Activated naive CD4-positive, alpha-beta T cell treated with anti-CD3 and anti-CD28 coated beads, Interleukin-2, amount 50 U/mL, for 72 hours (primary cell): ENCODE measurements around the gene BBS4. TPM values are rescaled to one million over a fixed set of nuclear protein-coding genes. Genes with fewer than 3 reads are reported as not detected.
A peak's percentile ranks its signal among the peaks of the same experiment; 100 is the strongest.
"Not testable (repeated sequence)": the region's sequence is repeated elsewhere in the genome, so short reads cannot be mapped to it uniquely, and the experiment has no call there.

Experiments
- ATAC-seq, 2 donors: fragments of 150-1000 bp; cut with Tn5 transposase; 2 replicates each; pipeline ENCODE4 v1.10.0; 2021; ENCODE audit warnings: mild to moderate bottlenecking in 2 of 2, moderate library complexity in 2 of 2
- DNase-seq, 2 donors: peaks; one replicate each; pipeline ENCODE4 v3.0.0; 2021 to 2022; ENCODE audit warnings: low spot score in 2 of 2
- H3K27ac Mint-ChIP-seq, 2 donors: one replicate each; pipeline ENCODE4 v1.8.0; 2022; ENCODE audit warnings: mild to moderate bottlenecking in 2 of 2, mixed read lengths in 2 of 2
- H3K36me3 Mint-ChIP-seq, 2 donors: one replicate each; pipeline ENCODE4 v1.8.0; 2022; ENCODE audit warnings: mixed read lengths in 2 of 2
- H3K9me3 Mint-ChIP-seq, 2 donors: one replicate each; pipeline ENCODE4 v1.8.0; 2022; ENCODE audit warnings: mixed read lengths in 2 of 2
- total RNA-seq, 2 donors: library from RNA; stranded (reverse); gene quantifications; one replicate each; pipeline ENCODE4 v1.2.3, GENCODE V29; 2022

The BBS4 gene
- total RNA-seq: 10 to 100 TPM; 13.9 to 27.6 TPM

GRCh38 chr15:72685925-72686794, at the start of gene BBS4, which contains the start of gene HIGD2B:
Gene BBS4 (plus strand): TSS chr15:72686207. CDS start chr15:72686228, 21 bp downstream.
Gene HIGD2B (minus strand): TSS chr15:72686182. CDS start chr15:72676374, 9,808 bp downstream.
- peaks cover 8 to 14% of the 10 kb centered on the region in 2 donors for H3K36me3 Mint-ChIP-seq
- H3K27ac Mint-ChIP-seq: peak within 1 kb of the TSS; percentile 94 to 97
- peak; percentile 85 to 89 for DNase-seq
- ATAC-seq: peak; percentile 98 to 99
- H3K9me3 Mint-ChIP-seq: no peaks in the 10 kb centered on the region

- DNase-seq: peak; percentile 73 to 84
- ATAC-seq: peak; percentile 89 to 91
- not testable (repeated sequence) for H3K36me3 Mint-ChIP-seq, H3K9me3 Mint-ChIP-seq
- peak overlapping the region; percentile 85 to 93 for H3K27ac Mint-ChIP-seq
Measured at GRCh38 chr15:72636519-72637282, 49.3 kb upstream of the BBS4 start.

GRCh38 chr15:72639759-72640483, 46.1 kb upstream of the BBS4 start:
- DNase-seq, ATAC-seq, H3K27ac Mint-ChIP-seq, H3K36me3 Mint-ChIP-seq, H3K9me3 Mint-ChIP-seq: not testable (repeated sequence)

GRCh38 chr15:72642271-72642670, 43.7 kb upstream of the BBS4 start:
- H3K9me3 Mint-ChIP-seq, H3K27ac Mint-ChIP-seq, ATAC-seq, H3K36me3 Mint-ChIP-seq, DNase-seq: not testable (repeated sequence)

- not testable (repeated sequence) for ATAC-seq, H3K27ac Mint-ChIP-seq, DNase-seq, H3K9me3 Mint-ChIP-seq, H3K36me3 Mint-ChIP-seq
Measured at GRCh38 chr15:72648631-72649253, 37.3 kb upstream of the BBS4 start.

- H3K36me3 Mint-ChIP-seq, DNase-seq, H3K27ac Mint-ChIP-seq, ATAC-seq, H3K9me3 Mint-ChIP-seq: not testable (repeated sequence)
Measured at GRCh38 chr15:72654397-72654796, 31.6 kb upstream of the BBS4 start, which contains the start of gene GOLGA6B. Gene GOLGA6B (plus strand): TSS chr15:72654697. CDS start chr15:72654738, 41 bp downstream.

- DNase-seq, H3K36me3 Mint-ChIP-seq, H3K27ac Mint-ChIP-seq, H3K9me3 Mint-ChIP-seq, ATAC-seq: not testable (repeated sequence)
Measured at GRCh38 chr15:72656014-72656413, 30.0 kb upstream of the BBS4 start.

- not testable (repeated sequence) for ATAC-seq, DNase-seq, H3K9me3 Mint-ChIP-seq, H3K27ac Mint-ChIP-seq, H3K36me3 Mint-ChIP-seq
Measured at GRCh38 chr15:72661081-72661480, 24.9 kb upstream of the BBS4 start.

GRCh38 chr15:72663931-72664330, 22.1 kb upstream of the BBS4 start:
- not testable (repeated sequence) for ATAC-seq, DNase-seq, H3K36me3 Mint-ChIP-seq, H3K9me3 Mint-ChIP-seq, H3K27ac Mint-ChIP-seq

- not testable (repeated sequence) for ATAC-seq, H3K36me3 Mint-ChIP-seq, DNase-seq, H3K27ac Mint-ChIP-seq, H3K9me3 Mint-ChIP-seq
Measured at GRCh38 chr15:72665706-72666105, 20.3 kb upstream of the BBS4 start.

- not testable (repeated sequence) for DNase-seq, ATAC-seq, H3K9me3 Mint-ChIP-seq, H3K27ac Mint-ChIP-seq, H3K36me3 Mint-ChIP-seq
Measured at GRCh38 chr15:72669803-72670202, 16.2 kb upstream of the BBS4 start.

- H3K36me3 Mint-ChIP-seq, H3K9me3 Mint-ChIP-seq: not testable (repeated sequence)
- ATAC-seq (peak; percentile 96 to 97), DNase-seq (peak; percentile 76 to 83)
- peak overlapping the region in 1 of 2 donors; percentile 11 for H3K27ac Mint-ChIP-seq
Measured at GRCh38 chr15:72670656-72671352, 15.2 kb upstream of the BBS4 start.

- no peak overlapping the region for H3K27ac Mint-ChIP-seq
- no peaks in the 10 kb centered on the region for H3K36me3 Mint-ChIP-seq
- no peak for ATAC-seq
- no peaks in the 10 kb centered on the region for H3K9me3 Mint-ChIP-seq
- DNase-seq: no peak
Measured at GRCh38 chr15:72671525-72671924, 14.5 kb upstream of the BBS4 start.

- no peak for DNase-seq
- no peaks in the 10 kb centered on the region for H3K9me3 Mint-ChIP-seq
- H3K36me3 Mint-ChIP-seq: no peaks in the 10 kb centered on the region
- H3K27ac Mint-ChIP-seq: no peak overlapping the region
- no peak for ATAC-seq
Measured at GRCh38 chr15:72676838-72677237, 9.2 kb upstream of the BBS4 start.

GRCh38 chr15:72680931-72681330, 5.1 kb upstream of the BBS4 start:
- no peak for ATAC-seq
- no peak for DNase-seq
- H3K27ac Mint-ChIP-seq: no peak overlapping the region
- peaks cover 0 to 7% of the 10 kb centered on the region in 2 donors for H3K36me3 Mint-ChIP-seq
- H3K9me3 Mint-ChIP-seq: no peaks in the 10 kb centered on the region

GRCh38 chr15:72682772-72683171, 3.2 kb upstream of the BBS4 start:
- ATAC-seq (no peak), DNase-seq (no peak)
- no peaks in the 10 kb centered on the region for H3K9me3 Mint-ChIP-seq
- peaks cover 8 to 14% of the 10 kb centered on the region in 2 donors for H3K36me3 Mint-ChIP-seq
- H3K27ac Mint-ChIP-seq: peak overlapping the region; percentile 56 to 77
